Right atrium auricular region (tissue), 2 donors: ENCODE results near the gene ADGRE1. TPM values are rescaled to one million over a fixed set of nuclear protein-coding genes. Genes with fewer than 3 reads are reported as not detected.

Experiments used
- DNase-seq: peaks from one replicate; pipeline ENCODE4 v3.0.0-alpha.2; 2019; ENCODE audit warnings: low spot score
- H3K27ac ChIP-seq, 2 donors: fragments of 200-600 bp; sonication (generic); 1 replicate in 1 of 2; 2 replicates in 1 of 2; pipeline ENCODE4 v1.5.1; 2016 to 2019
- H3K27me3 ChIP-seq, 2 donors: fragments of 200-600 bp; sonication (generic); one replicate each; pipeline versions ENCODE4 v1.5.1 to v1.6.0; 2017 to 2019
- H3K36me3 ChIP-seq: fragments of 200-600 bp; sonication (generic); one replicate; pipeline ENCODE4 v1.5.1; 2016
- H3K4me1 ChIP-seq, 2 donors: fragments of 200-600 bp; sonication (generic); one replicate each; pipeline versions ENCODE4 v1.5.1 to v1.6.0; 2017 to 2019
- H3K4me3 ChIP-seq, 2 donors: fragments of 200-600 bp; sonication (generic); 1 replicate in 1 of 2; 2 replicates in 1 of 2; pipeline ENCODE4 v1.5.1; 2017 to 2019; ENCODE audit warnings: mild to moderate bottlenecking in 1 of 2, moderate library complexity in 1 of 2
- H3K9me3 ChIP-seq, 2 donors: fragments of 200-600 bp; sonication (generic); one replicate each; pipeline ENCODE4 v1.5.1; 2019
- total RNA-seq, 2 donors: library from RNA; depleted of rRNA; stranded (reverse); fragments of >200 nt; gene quantifications; one replicate each; pipeline ENCODE4 v1.1.0, GENCODE V29; 2016
- TF ChIP-seq, protein P1 (sequence below), 2 donors: fragments of 200-600 bp; sonication (generic); IDR thresholded peaks; one replicate each; pipeline ENCODE4 v1.5.1; 2019; ENCODE audit warnings: antibody characterized with exemption in 2 of 2

The ADGRE1 gene
- total RNA-seq, 2 donors from 2014 or later = not detected

DNA sequence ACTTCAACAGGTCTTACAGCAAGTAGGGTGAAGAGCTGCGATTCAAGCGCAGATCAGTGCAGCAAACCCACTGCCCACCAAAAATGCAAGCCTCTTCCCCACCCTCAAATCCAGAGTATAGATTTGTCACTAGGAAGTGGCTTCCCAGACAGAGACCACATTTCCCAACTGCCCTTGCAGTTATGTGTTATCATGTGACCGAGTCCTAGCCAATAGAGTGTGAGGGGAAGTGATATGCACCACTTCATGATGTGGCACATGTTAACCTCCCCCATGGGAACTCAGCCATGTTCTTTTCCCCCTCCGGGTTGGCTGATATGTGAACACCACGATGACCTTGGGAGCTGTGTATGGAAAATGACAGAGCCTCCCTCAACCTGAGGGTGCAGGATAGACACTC lies 83.1 kb downstream of the ADGRE1 start:
- Histone ChIP-seq H3K9me3 (no peaks in the 10 kb centered on the region), H3K4me1 (no peaks in the 10 kb centered on the region), H3K36me3 (no peaks in the 10 kb centered on the region), H3K4me3 (no peak overlapping the region), H3K27me3 (no peaks in the 10 kb centered on the region), H3K27ac (no peak overlapping the region)
- TF ChIP-seq, protein P1, sequence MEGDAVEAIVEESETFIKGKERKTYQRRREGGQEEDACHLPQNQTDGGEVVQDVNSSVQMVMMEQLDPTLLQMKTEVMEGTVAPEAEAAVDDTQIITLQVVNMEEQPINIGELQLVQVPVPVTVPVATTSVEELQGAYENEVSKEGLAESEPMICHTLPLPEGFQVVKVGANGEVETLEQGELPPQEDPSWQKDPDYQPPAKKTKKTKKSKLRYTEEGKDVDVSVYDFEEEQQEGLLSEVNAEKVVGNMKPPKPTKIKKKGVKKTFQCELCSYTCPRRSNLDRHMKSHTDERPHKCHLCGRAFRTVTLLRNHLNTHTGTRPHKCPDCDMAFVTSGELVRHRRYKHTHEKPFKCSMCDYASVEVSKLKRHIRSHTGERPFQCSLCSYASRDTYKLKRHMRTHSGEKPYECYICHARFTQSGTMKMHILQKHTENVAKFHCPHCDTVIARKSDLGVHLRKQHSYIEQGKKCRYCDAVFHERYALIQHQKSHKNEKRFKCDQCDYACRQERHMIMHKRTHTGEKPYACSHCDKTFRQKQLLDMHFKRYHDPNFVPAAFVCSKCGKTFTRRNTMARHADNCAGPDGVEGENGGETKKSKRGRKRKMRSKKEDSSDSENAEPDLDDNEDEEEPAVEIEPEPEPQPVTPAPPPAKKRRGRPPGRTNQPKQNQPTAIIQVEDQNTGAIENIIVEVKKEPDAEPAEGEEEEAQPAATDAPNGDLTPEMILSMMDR (IDR thresholded peaks at IDR 0.05) = no peak
- no peak for DNase-seq

DNA sequence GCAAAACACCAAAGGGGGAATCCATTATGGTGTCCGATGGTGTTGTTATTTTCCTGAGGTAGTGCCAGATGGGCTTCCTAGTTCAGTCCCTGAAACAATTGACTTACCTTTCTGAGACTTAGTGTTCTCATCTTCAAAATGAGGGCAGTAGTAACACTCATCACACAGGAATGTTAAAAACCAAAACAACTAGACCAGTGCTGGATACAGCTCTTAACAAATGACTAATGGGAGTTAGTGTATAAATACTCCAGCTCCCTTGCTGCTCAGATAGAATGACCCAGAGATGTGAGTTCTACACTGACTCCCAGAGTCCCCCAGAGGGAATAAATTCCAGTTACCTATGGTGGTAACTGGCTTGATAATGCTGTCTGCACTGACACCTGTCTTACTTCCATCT lies 84.0 kb downstream of the ADGRE1 start:
- DNase-seq = no peak
- Histone ChIP-seq H3K27me3 (no peaks in the 10 kb centered on the region), H3K9me3 (no peaks in the 10 kb centered on the region), H3K36me3 (no peaks in the 10 kb centered on the region), H3K4me1 (no peaks in the 10 kb centered on the region), H3K27ac (no peak overlapping the region), H3K4me3 (no peak overlapping the region)
- TF ChIP-seq, protein P1 (IDR thresholded peaks at IDR 0.05) = no peak

DNA sequence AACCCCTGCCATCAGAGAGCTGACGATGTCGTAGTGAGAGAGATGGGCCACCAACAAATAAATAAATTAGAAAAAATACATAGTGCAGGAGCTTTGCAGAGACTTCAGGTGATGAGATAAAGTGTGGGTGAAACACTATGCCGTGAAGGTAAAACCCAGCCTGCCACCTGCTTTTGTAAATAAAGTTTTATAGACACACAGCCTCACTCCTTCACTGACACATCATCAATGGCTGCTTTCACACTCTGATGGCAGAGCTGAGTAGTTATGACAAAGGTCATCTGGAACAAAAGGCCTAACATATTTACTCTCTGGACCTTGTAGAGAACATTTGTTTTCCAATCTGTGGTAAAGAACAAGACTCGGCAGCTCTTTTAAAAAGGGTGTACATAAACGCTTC lies 88.8 kb downstream of the ADGRE1 start:
- Histone ChIP-seq H3K4me1 (no peaks in the 10 kb centered on the region), H3K4me3 (no peak overlapping the region), H3K27ac (no peak overlapping the region), H3K36me3 (no peaks in the 10 kb centered on the region), H3K9me3 (peaks cover 0 to 17% of the 10 kb centered on the region in 2 donors), H3K27me3 (no peaks in the 10 kb centered on the region)
- TF ChIP-seq, protein P1 (IDR thresholded peaks at IDR 0.05) = no peak
- DNase-seq = no peak

DNA sequence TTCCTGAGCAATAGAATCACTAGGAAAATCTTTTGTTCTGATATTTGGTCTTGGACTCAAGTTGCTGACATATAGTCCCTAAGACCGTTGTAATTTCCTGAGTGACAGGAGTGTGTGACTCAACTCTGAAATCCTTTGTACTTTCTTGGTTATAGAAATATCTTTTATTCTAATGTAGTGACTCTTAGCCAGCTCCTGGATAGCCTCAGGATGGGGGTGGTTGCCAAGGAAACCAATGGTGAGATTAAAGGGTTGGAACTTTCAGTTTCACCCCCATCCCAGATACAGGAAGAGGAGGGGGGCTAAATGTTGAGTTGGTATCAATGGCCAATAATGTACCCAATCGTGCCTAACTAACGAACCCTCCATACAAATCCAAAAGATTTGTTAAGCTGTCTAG lies 92.0 kb downstream of the ADGRE1 start:
- no peak for DNase-seq
- Histone ChIP-seq H3K9me3 (peaks cover 0 to 36% of the 10 kb centered on the region in 2 donors), H3K36me3 (no peaks in the 10 kb centered on the region), H3K27me3 (no peaks in the 10 kb centered on the region), H3K4me3 (no peak overlapping the region), H3K27ac (no peak overlapping the region), H3K4me1 (no peaks in the 10 kb centered on the region)
- TF ChIP-seq, protein P1 (IDR thresholded peaks at IDR 0.05) = no peak

DNA sequence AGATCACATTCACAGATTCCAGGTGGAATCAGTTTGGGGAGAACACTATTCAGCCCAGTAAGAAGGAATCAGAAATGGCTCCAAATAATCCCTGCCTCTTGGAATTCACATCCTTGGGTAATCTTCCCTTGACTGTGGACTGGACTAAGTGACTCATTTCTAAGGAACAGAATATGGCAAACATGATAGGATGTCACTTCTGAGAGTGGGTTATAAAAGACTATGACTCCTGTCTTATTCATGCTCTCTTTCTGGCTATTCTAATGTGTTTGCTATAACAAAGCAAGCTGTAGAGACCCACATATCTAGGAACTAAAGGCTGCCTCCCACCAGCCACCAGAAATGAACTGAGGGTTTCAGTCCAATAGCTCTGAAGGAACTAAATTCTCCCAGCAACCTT lies 96.1 kb downstream of the ADGRE1 start:
- TF ChIP-seq, protein P1 (IDR thresholded peaks at IDR 0.05) = no peak
- Histone ChIP-seq H3K27me3 (no peaks in the 10 kb centered on the region), H3K27ac (no peak overlapping the region), H3K4me1 (no peaks in the 10 kb centered on the region), H3K36me3 (no peaks in the 10 kb centered on the region), H3K9me3 (peaks cover 0 to 43% of the 10 kb centered on the region in 2 donors), H3K4me3 (no peak overlapping the region)
- DNase-seq = no peak

DNA sequence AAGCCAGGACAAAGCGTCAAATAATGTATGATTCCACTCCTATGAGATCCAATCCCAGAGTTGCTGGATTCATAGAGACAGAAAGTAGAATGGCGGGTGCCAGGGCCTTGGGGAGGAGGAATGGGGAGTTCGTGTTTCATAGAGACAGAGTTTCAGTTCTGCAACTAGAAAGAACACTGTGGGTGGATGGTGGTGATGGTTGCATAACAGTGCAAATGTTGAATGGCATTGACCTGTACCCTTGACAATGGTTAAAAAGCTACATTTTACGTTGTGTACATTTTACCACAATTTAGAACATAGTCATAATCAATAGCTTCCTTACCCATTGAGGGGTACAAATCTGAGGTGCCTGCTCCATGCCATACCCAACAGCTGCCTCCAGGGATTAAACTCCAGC lies 100.5 kb downstream of the ADGRE1 start:
- no peak for DNase-seq
- H3K36me3 ChIP-seq = no peaks in the 10 kb centered on the region
- H3K27me3 ChIP-seq = no peaks in the 10 kb centered on the region
- TF ChIP-seq, protein P1 (IDR thresholded peaks at IDR 0.05) = no peak
- H3K4me3 ChIP-seq = no peak overlapping the region
- H3K9me3 ChIP-seq = peaks cover 0 to 36% of the 10 kb centered on the region in 2 donors
- H3K27ac ChIP-seq = no peak overlapping the region
- no peaks in the 10 kb centered on the region for H3K4me1 ChIP-seq
